PC-9 (cell line): ENCODE measurements around the gene LIN7C.

Source experiments
- CTCF ChIP-seq: fragments of 200-600 bp; sonication (generic); conservative IDR thresholded peaks from 2 replicates; pipeline ENCODE4 v1.6.1; 2017; ENCODE audit warnings: mixed run types, antibody characterized with exemption, mild to moderate bottlenecking, moderate library complexity
- EZH2 ChIP-seq: fragments of 200-600 bp; sonication (generic); IDR thresholded peaks from 2 replicates; pipeline ENCODE4 v1.8.0; 2017; ENCODE audit warnings: antibody characterized with exemption, low read depth

- TF ChIP-seq EZH2 = no peak
- TF ChIP-seq CTCF = no peak
These were observed 39.4 kb upstream of the LIN7C start for GRCh38 chr11:27545946-27546345.
